ENCODE results near the gene PCDH15.
A peak's percentile ranks its signal among the peaks of the same experiment; 100 is the strongest.

PCDH15 gene

DNA sequence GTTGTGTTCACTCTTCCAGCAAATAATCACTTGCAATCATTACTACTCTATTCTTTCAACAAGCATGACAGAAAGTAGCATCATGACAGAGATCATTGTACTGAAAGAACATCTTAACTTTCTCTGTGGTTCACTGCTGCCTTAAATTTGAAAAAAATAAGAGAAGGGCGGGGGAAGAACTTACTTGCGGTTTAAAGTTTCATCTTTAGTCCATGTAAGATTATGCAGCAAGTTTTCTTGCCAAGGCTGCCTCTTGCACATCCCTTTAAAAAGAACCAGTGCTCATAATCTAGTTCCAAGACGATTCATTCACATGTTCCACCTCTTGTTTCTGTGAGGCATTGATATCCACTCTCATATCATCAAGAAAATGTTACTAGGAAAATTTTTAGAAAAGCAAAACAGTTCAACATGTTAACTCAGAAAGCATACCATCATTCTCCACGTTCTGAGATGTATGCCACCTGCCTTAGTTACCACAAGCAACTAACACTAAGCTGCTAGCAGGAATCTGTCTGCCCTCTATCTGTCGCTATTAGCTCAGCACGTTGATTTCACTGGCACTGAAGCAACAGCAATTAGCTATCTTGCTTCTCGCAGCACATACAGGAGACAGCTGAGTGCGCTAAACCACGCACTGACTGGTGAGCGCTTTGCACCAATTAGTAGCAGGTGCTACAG lies at the start of gene PCDH15:
Gene PCDH15, minus strand, starts transcription at position 491 of the 681 bp plus-strand sequence. CDS start 136,969 bp downstream, outside the sequence.
- H3K4me1 Mint-ChIP-seq = no peaks in the 10 kb centered on the region
- ATAC-seq (no peak), DNase-seq (no peak)
- no peaks in the 10 kb centered on the region for H3K27me3 Mint-ChIP-seq
- no peak within 1 kb of the TSS for H3K4me3 Mint-ChIP-seq
- H3K9me3 Mint-ChIP-seq = peaks cover 9 to 21% of the 10 kb centered on the region in 2 donors
- H3K27ac Mint-ChIP-seq = no peak within 1 kb of the TSS

DNA sequence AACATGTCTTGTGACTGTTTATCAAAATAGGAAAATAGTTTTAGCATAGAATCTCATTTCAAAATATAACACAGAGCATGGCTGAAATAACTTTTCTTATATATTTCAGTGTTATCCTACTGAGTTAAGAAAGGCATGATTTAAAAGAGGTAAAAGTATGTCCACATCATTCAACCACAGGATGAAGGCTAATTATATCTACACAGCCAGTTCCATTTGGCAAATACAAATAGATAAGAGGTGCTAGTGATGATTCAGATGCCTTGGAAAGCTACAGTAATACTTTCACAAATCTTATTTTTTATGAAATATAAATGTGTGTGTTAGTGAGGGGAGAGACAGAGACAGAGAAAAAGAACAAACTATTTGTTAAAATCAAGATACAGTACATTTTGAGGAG lies 42.9 kb upstream of the PCDH15 start:
- no peaks in the 10 kb centered on the region for H3K4me1 Mint-ChIP-seq
- H3K27ac Mint-ChIP-seq = no peak overlapping the region
- ATAC-seq (no peak), DNase-seq (no peak)
- no peak overlapping the region for H3K4me3 Mint-ChIP-seq
- peaks cover 0 to 10% of the 10 kb centered on the region in 2 donors for H3K9me3 Mint-ChIP-seq
- H3K27me3 Mint-ChIP-seq = no peaks in the 10 kb centered on the region

DNA sequence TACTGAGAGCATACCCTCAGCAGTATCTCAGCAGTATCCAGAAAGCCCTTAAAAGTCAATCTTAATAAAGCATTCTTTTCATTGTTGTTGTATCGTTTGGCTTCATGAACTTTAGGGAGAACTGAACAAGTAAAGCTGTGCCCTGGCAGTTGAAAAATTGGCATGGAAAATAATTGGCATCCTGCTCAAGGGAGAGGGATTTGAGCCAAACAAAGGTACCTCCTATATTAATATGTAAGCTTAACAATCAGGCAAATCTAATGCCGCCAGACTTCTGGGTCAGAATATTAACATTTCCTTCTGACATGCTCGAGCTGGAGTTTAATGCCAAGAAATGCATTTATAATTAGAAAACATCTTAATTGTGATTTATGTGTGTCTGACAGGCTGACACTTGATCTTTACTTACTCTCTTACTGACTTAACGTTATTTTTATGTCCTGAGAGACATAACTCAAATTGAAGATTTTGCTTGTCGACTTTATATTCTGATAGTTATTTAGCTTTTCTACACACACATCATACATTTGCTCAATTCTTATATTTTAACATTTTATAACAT lies 42.1 kb upstream of the PCDH15 start:
- ATAC-seq (no peak), DNase-seq (no peak)
- Mint-ChIP-seq H3K4me1 (no peaks in the 10 kb centered on the region), H3K27ac (no peak overlapping the region), H3K9me3 (peaks cover 0 to 10% of the 10 kb centered on the region in 2 donors), H3K27me3 (no peaks in the 10 kb centered on the region), H3K4me3 (no peak overlapping the region)

DNA sequence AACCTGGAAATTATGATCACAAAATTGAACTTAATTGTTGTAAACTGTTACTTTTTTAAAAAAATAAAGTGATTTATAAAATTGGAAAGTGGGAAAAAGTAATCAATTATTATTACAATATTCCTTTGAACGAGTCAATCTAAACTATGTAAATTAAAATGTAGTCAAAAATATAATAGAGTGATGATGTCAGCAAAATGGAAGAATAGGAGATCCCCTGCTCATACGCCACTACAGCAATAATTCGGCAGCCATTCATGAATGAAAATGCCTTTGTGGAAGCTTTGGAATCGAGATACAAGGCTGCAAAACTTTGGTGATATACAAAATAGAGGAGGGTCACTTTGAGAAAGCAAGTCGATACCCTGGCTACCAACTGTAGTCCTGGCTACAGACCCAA lies 36.4 kb upstream of the PCDH15 start:
- Mint-ChIP-seq H3K4me1 (no peaks in the 10 kb centered on the region), H3K9me3 (peaks cover 9 to 10% of the 10 kb centered on the region in 2 donors), H3K27ac (no peak overlapping the region), H3K27me3 (no peaks in the 10 kb centered on the region), H3K4me3 (no peak overlapping the region)
- no peak for ATAC-seq
- DNase-seq = no peak

DNA sequence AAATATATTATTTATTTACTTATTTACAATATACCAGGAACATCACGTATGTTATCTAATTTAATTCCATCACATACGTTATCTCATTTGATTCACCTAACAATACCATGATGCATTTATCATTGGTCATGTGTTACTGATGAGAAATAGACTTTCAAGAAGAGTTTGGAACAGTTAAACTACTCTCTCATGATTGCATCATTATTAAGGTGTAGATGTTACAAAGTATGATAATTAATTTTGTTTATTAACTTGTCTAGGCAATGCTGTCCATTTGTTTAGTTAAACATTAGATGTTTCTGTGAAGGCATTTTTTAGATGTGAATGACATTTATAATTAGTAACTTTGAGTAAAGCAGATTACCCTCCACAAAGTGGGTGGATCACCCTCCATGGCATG lies 32.0 kb upstream of the PCDH15 start:
- no peaks in the 10 kb centered on the region for H3K27me3 Mint-ChIP-seq
- H3K4me3 Mint-ChIP-seq = no peak overlapping the region

DNA sequence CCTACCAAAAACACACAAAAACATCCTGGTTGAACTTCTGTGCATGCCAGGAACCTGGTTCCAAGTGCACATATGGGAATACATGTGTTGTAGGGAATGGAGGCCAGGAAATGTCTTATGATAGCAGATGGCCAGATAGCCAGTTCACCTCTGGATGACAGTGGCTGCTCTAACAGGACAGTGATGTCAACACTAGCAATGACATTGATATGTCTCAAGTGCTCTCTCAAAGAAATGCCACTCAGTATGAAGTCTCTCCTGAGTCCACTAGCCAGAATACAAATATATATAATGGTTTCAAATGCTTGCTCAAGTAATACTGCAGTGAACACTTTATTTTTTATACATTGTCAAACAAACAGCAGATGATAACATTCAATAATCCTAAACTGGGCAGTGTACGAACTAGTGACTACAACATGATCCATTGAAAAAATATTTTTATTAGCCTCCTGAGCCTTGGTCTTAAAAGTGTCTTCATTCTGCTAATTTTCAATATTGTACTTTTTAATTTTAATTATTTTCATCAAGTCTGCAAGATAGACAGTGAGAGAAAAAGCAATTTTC lies 26.0 kb upstream of the PCDH15 start:
- ATAC-seq = no peak
- H3K4me1 Mint-ChIP-seq = no peaks in the 10 kb centered on the region
- no peak overlapping the region for H3K4me3 Mint-ChIP-seq

More for the DNA sequence above, 32.0 kb upstream of the PCDH15 start:
- no peak for DNase-seq
- Mint-ChIP-seq H3K27ac (no peak overlapping the region), H3K9me3 (peaks cover 0 to 9% of the 10 kb centered on the region in 2 donors), H3K4me1 (no peaks in the 10 kb centered on the region)
- no peak for ATAC-seq

DNA sequence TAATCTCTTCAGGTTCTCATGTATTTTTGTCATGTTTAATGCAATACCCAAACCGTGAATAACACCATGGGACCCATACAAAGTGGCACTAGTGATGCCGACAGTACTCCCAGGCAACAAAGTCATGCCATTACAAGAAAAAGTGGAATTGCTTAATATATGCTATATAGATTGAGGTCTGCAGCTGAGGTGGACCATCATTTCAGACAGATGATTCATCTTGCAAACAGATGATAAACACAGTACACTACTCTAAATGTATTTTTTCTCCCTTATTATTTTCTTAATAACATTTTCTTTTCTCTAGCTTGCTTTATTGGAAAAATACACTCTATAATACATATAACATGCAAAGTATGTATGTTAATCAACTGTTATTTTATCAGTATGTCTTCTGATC lies 14.6 kb upstream of the PCDH15 start:
- H3K9me3 Mint-ChIP-seq = peaks cover 13 to 17% of the 10 kb centered on the region in 2 donors
- DNase-seq (no peak), ATAC-seq (no peak)
- H3K27me3 Mint-ChIP-seq = no peaks in the 10 kb centered on the region
- no peak overlapping the region for H3K4me3 Mint-ChIP-seq
- H3K27ac Mint-ChIP-seq = no peak overlapping the region
- no peaks in the 10 kb centered on the region for H3K4me1 Mint-ChIP-seq

More for the DNA sequence above, 26.0 kb upstream of the PCDH15 start:
- Mint-ChIP-seq H3K27ac (no peak overlapping the region), H3K27me3 (no peaks in the 10 kb centered on the region), H3K9me3 (peaks cover 0 to 4% of the 10 kb centered on the region in 2 donors)
- DNase-seq = no peak

DNA sequence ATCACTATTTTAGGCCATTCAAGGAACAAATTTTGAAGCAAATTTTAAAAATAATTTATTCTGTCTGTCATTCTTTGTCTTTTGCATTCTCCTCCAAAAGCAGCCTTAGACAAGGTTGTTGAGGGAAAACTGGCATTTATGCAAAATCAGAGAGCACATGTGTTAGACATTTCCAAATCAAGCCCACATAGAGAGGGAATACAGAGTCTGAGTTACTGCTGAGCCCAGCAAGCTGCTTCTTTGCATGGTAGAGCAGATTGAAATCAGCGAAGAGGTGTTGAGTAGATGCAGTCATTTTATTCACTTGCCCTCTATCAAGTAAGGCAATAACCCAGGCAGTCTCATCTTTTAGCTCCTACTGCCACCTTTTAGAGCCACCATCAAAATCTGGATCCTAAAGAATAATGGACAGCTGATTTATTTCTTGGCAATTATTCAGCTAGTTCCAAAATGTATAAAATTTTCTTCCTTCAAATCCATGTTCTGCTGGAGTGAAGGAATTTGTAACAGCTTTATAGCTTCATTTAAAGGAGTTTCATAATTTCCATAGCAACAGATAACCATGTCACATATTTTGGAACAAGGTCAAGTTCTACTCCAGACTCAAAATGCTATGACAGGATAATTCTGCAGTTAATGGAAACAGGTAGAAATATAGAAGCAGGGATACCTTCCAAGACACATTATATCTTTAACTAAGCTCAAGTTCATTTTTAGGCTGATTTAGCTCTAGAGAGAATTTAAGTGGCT lies 7.3 kb upstream of the PCDH15 start:
- no peak overlapping the region for H3K27ac Mint-ChIP-seq
- no peak for DNase-seq
- H3K4me1 Mint-ChIP-seq = no peaks in the 10 kb centered on the region
- peaks cover 8% of the 10 kb centered on the region in 2 donors for H3K9me3 Mint-ChIP-seq
- no peak for ATAC-seq
- no peak overlapping the region for H3K4me3 Mint-ChIP-seq
- no peaks in the 10 kb centered on the region for H3K27me3 Mint-ChIP-seq

DNA sequence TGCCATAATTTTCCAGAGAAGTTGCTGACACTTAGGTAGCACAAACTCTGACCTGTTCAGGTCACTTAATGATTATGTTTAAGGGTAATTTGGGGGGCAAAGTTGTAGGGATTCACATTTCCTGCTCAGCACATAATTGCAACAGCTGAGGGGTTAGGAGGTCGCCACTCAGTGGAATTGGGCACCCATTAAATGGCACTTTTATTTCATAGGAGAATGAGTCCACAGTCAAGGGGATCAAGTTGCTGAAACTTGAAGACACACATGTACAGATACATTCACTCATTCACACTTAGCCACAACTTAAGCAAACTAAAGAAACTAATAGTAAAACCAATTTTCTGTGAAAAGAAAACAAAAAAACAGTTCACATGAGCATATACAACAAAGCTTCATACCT lies 1.5 kb downstream of the PCDH15 start:
- H3K27ac Mint-ChIP-seq = no peak overlapping the region

DNA sequence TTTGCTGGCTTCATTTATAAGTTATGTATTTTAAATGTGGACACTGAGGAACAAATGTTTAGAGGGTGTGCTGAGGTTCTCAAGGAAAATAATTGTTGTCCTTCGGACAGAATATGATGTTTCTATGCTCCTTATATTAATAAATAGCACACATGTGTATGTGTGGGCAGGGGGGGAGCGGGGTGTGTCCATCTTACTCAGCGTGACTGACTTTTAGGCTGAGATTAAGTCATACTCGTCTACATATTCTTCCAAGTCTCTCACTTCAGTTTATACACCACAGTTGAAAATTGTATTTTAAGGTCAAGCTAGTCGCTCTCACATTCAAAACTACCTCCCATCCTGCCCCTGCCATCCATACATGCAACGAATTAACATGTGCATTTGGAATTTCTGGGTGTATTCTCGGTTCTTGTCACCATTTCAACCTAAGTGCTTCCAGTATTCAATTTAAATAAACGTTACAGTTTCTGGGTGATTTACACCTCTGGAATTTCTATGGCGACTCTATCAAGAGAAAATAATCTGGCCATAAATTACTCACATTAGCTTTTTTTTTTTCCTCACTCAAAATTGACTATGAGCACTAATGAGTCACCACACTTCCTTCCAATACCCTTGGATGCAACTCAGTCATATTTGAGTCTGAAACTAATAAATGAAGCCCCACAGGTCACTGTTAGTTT lies 3.3 kb downstream of the PCDH15 start:
- Mint-ChIP-seq H3K27ac (peak overlapping the region in 1 of 2 donors; percentile 19), H3K9me3 (peaks cover 9 to 18% of the 10 kb centered on the region in 2 donors), H3K4me1 (no peaks in the 10 kb centered on the region), H3K27me3 (no peaks in the 10 kb centered on the region), H3K4me3 (no peak overlapping the region)
- DNase-seq (no peak), ATAC-seq (no peak)

More for the DNA sequence above, 1.5 kb downstream of the PCDH15 start:
- Mint-ChIP-seq H3K4me1 (no peaks in the 10 kb centered on the region), H3K27me3 (no peaks in the 10 kb centered on the region), H3K4me3 (no peak overlapping the region), H3K9me3 (peaks cover 9 to 23% of the 10 kb centered on the region in 2 donors)
- DNase-seq = no peak
- ATAC-seq = no peak

DNA sequence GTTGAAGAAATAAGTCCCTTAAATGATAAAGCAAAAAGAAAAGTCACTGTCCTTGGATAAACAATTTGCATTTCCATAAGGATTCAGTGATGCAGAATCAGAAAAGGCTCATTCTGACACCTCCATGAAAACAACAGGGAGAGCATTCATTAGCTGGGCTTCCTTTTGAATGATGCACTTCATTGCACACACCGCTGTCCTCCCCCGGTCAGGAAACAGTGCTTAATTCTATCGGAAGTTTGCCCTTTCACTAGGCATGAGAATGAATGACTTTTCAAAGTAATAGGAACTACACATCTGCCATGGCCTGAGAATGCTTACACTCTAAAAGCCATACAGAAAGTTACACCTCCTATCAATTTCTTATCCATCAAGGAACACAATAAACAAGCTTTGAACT lies 4.2 kb downstream of the PCDH15 start:
- Mint-ChIP-seq H3K27ac (no peak overlapping the region), H3K27me3 (no peaks in the 10 kb centered on the region), H3K4me1 (no peaks in the 10 kb centered on the region), H3K9me3 (peaks cover 9 to 18% of the 10 kb centered on the region in 2 donors), H3K4me3 (no peak overlapping the region)
- no peak for DNase-seq
- ATAC-seq = no peak

DNA sequence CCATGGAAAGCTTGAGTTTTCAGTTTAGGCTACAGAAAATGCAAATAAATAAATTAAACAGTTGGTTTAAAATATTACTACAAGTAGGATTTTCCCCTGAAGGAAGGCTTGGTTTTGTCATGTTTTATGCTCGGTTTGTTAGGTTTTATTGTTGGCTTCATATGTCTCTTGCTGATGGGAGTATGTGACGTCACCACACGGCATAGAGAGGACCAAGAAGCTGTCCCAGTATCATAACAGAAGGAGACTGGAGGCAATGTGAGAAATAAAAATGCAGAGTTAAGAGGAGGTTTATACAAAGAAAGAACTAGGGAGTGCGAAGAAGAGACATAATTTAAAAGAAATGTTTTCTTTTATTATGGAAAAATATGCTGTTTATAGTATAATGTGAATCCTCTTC lies 24.4 kb downstream of the PCDH15 start:
- DNase-seq (no peak), ATAC-seq (no peak)
- no peaks in the 10 kb centered on the region for H3K9me3 Mint-ChIP-seq
- no peak overlapping the region for H3K4me3 Mint-ChIP-seq
- H3K27ac Mint-ChIP-seq = no peak overlapping the region
- H3K4me1 Mint-ChIP-seq = no peaks in the 10 kb centered on the region
- no peaks in the 10 kb centered on the region for H3K27me3 Mint-ChIP-seq

DNA sequence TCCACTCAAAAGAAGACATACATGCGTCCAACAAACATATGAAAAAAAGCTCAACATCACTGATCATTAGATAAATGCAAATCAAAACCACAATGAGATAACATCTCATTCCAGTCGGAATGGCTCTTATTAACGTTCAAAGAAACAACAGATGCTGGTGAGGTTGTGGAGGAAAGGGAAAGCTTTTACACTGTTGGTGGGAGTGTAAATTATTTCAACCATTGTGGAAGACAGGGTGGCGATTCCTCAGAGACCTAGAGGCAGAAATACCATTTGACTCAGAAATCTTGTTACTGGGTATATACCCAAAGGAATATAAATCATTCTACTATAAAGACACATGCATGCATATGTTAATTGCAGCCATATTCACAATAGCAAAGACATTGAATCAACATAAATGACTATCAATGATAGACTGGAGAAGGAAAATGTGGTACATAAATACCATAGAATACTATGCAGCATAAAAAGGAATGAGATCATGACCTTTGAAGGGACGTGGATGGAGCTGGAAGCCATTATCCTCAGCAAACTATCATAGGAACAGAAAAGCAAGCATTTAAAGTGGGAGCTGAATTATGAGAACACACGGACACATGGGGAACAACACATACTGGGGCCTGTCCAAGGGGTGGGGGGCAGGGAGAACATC lies 28.4 kb downstream of the PCDH15 start:
- Mint-ChIP-seq H3K4me1 (no peaks in the 10 kb centered on the region), H3K9me3 (no peaks in the 10 kb centered on the region), H3K4me3 (no peak overlapping the region), H3K27me3 (no peaks in the 10 kb centered on the region), H3K27ac (no peak overlapping the region)
- ATAC-seq (no peak), DNase-seq (no peak)

DNA sequence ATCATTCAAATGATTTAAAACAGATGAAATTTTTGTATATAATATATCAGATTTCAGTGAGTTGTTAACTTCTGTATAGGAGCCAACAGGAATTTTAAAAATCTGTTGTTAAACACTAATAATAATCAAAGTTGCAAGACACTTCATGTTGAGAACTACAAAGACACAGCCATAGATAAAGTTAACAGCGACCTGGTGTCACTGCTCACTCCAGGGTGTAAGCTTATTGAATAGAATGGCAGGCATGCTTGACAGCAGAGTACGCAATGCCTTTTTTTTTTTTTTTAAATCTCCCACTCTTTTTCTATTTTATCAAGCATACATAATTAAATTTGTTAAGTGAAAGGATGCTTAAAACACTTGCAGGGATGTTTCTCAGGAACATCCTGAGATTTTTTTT lies 32.0 kb downstream of the PCDH15 start:
- no peaks in the 10 kb centered on the region for H3K9me3 Mint-ChIP-seq
- no peak overlapping the region for H3K27ac Mint-ChIP-seq
- no peaks in the 10 kb centered on the region for H3K27me3 Mint-ChIP-seq
- ATAC-seq (no peak), DNase-seq (no peak)
- no peak overlapping the region for H3K4me3 Mint-ChIP-seq
- no peaks in the 10 kb centered on the region for H3K4me1 Mint-ChIP-seq

DNA sequence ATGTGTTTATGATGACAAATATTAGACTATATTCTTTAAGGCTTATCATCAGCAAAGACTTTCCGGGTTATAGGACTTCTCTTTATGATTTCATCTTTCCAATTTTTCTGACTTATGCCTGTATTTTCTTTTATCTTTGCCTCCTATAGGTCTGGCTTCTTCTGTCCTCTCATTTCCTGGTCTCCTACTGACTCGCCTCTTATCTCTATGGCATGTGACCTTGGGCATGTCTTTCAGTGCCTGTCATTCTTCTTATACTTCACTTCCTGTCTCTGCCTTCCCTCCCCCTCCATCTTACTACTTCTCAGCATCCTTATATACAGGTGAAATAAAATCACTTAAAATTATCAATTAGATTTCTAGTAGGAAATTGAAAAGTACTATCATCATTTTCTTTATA lies 42.2 kb downstream of the PCDH15 start:
- Mint-ChIP-seq H3K4me3 (no peak overlapping the region), H3K27me3 (no peaks in the 10 kb centered on the region), H3K27ac (no peak overlapping the region), H3K9me3 (peaks cover 0 to 7% of the 10 kb centered on the region in 2 donors), H3K4me1 (no peaks in the 10 kb centered on the region)
- ATAC-seq (no peak), DNase-seq (no peak)

All from stimulated activated naive CD8-positive, alpha-beta T cell treated with anti-CD3 and anti-CD28 coated beads, Interleukin-15, amount 100 ng/mL, for 72 hours (primary cell).